ENCODE measurements around the gene RETREG2. TPM values are rescaled to one million over a fixed set of nuclear protein-coding genes. Genes with fewer than 3 reads are reported as not detected.

The RETREG2 gene
- total and polyA plus RNA-seq, 4 donors, result 21.7 to 42.8 (median 37.7) TPM

DNA sequence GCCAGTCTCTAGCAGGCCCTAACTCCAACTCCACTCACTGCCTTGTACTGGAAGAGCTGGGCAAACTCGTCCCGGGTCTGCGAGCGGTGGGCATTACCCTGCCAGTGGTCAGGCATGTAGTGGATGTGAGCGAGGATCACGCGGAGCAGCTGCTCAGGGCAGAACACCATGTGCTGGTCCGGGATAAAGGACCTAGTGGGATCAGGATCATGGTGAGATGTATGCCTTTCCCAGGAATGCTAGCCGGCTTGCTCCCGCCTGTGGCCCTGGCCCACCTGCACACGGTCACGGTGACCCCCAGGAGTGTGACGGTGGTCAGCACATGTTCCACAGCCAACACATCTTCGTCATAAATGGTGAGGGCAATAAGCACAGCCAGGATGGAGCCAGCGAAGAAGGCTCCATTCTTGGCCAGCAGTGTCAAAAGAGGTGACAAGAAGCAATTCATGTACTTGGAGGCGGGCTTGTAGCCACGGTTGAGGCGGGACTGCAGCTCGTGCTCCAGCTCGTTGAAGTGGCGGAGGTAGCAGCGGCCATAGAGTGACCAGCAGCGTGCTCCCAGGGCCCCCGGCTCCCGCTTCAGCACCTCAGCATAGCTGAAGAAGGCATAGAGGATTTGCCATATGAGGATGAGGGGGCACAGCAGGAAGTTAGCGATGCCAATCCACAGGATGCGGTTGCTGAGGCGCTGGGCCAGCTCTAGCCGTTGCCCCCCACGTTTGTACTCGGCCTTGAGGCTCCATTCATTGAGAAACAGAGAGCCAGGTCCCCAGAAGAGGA, 45.9 kb downstream of the RETREG2 start (continued):
- no peak for TF ChIP-seq ZBTB33 (IDR thresholded peaks at IDR 0.05)
- no peak for TF ChIP-seq EGR1 (IDR thresholded peaks at IDR 0.05; ENCODE audit: low read depth in 2 of 2)
- no peak for TF ChIP-seq FOXA2 (IDR thresholded peaks at IDR 0.05)

- Histone ChIP-seq H3K27ac (ENCODE audit: low read depth in 1 of 2, low read length in 2 of 2) (no peak overlapping the region), H3K27me3 (ENCODE audit: control insufficient read depth in 4 of 4, insufficient read depth in 4 of 4, low read length in 3 of 4) (no peaks in the 10 kb centered on the region), H3K4me1 (ENCODE audit: control insufficient read depth in 4 of 4, insufficient read depth in 4 of 4, low read length in 3 of 4) (peaks cover 7 to 17% (median 14%) of the 10 kb centered on the region in 4 donors), H3K9ac (ENCODE audit: low read depth in 1 of 2, low read length in 2 of 2) (no peak overlapping the region), H3K4me3 (ENCODE audit: low read depth in 1 of 3, low read length in 3 of 3) (no peak overlapping the region), H3K9me3 (ENCODE audit: control insufficient read depth in 4 of 4, low read length in 3 of 4) (no peaks in the 10 kb centered on the region), H3K36me3 (ENCODE audit: control insufficient read depth in 4 of 4, insufficient read depth in 3 of 4, low read depth in 1 of 4, low read length in 3 of 4) (peaks cover 21 to 54% (median 44%) of the 10 kb centered on the region in 4 donors)
- WGBS, result 87% methylated on average over 3 of the region's 3 CpGs
- no peak for TF ChIP-seq EGR1 (IDR thresholded peaks at IDR 0.05; ENCODE audit: low read depth in 2 of 2)
- no peak for TF ChIP-seq HNF4G (IDR thresholded peaks at IDR 0.05)
- TF ChIP-seq, protein P1, sequence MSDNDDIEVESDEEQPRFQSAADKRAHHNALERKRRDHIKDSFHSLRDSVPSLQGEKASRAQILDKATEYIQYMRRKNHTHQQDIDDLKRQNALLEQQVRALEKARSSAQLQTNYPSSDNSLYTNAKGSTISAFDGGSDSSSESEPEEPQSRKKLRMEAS (IDR thresholded peaks at IDR 0.05), result no peak
- no peak for TF ChIP-seq RAD21 (IDR thresholded peaks at IDR 0.05)
- no peak for TF ChIP-seq NR2F2 (IDR thresholded peaks at IDR 0.05)
- TF ChIP-seq CTCF (IDR thresholded peaks at IDR 0.05; ENCODE audit: low read depth, low read length, missing input control), result no peak
- no peak for TF ChIP-seq SP1 (IDR thresholded peaks at IDR 0.05)
- no peak for TF ChIP-seq HNF4A (conservative IDR thresholded peaks at IDR 0.05)
- TF ChIP-seq FOXA2 (IDR thresholded peaks at IDR 0.05), result no peak
- no peak for TF ChIP-seq TAF1 (conservative IDR thresholded peaks at IDR 0.05)
- no peak for TF ChIP-seq FOXA1 (IDR thresholded peaks at IDR 0.05)
- no peak for TF ChIP-seq JUND (IDR thresholded peaks at IDR 0.05)
- TF ChIP-seq, protein P2, sequence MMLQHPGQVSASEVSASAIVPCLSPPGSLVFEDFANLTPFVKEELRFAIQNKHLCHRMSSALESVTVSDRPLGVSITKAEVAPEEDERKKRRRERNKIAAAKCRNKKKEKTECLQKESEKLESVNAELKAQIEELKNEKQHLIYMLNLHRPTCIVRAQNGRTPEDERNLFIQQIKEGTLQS (IDR thresholded peaks at IDR 0.05), result no peak
- TF ChIP-seq YY1 (IDR thresholded peaks at IDR 0.05), result no peak
- no peak for TF ChIP-seq ZBTB33 (IDR thresholded peaks at IDR 0.05)
- TF ChIP-seq RXRA (IDR thresholded peaks at IDR 0.05), result no peak
- no peak for DNase-seq (ENCODE audit: low spot score)
Measured at GRCh38 chr2:219225350-219225749, 47.3 kb downstream of the RETREG2 start.
